ENCODE measurements around the gene FASTKD1.

GRCh38 chr2:169528271-169528701, 45.4 kb downstream of the FASTKD1 start:
- no peak for TF ChIP-seq YY1 (IDR thresholded peaks at IDR 0.05; ENCODE audit: insufficient read depth, insufficient read length)
- TF ChIP-seq SUZ12 (IDR thresholded peaks at IDR 0.05; ENCODE audit: extremely low read depth, insufficient read depth, insufficient read length) = no peak
